ENCODE data around the gene MCU.

- TF ChIP-seq CTCF (IDR thresholded peaks at IDR 0.05; ENCODE audit: poor library complexity), result no peak
- no peak for TF ChIP-seq EZH2 (IDR thresholded peaks at IDR 0.05; ENCODE audit: borderline replicate concordance)
- TF ChIP-seq EZH2phosphoT487 (IDR thresholded peaks at IDR 0.05; ENCODE audit: low read depth, severe bottlenecking, unreplicated experiment), result no peak
These were observed 62.5 kb downstream of the MCU start for GRCh38 chr10:72754275-72755032.
